Cardiac muscle cell (in vitro differentiated cells and primary cell): ENCODE data around the gene CMTM5. TPM values are rescaled to one million over a fixed set of nuclear protein-coding genes. Genes with fewer than 3 reads are reported as not detected.
A peak's percentile ranks its signal among the peaks of the same experiment; 100 is the strongest.
"Not testable (repeated sequence)": the region's sequence is repeated elsewhere in the genome, so short reads cannot be mapped to it uniquely, and the experiment has no call there.

ENCODE experiments used
- DNase-seq, 2 donors: peaks; one replicate each; pipeline versions ENCODE4 v3.0.0 to v3.0.0-alpha.2; 2010 to 2017; ENCODE audit warnings: low read depth in 1 of 2, low spot score in 1 of 2
- H3K27ac ChIP-seq: fragments of 200-600 bp; sonication (generic); 2 replicates; pipeline ENCODE4 v1.5.1; 2016
- H3K27me3 ChIP-seq: fragments of 200-600 bp; sonication (generic); 2 replicates; pipeline ENCODE4 v1.6.0; 2016; ENCODE audit warnings: control low read depth
- H3K36me3 ChIP-seq: fragments of 200-600 bp; sonication (generic); 2 replicates; pipeline ENCODE4 v1.5.1; 2016; ENCODE audit warnings: control low read depth
- H3K4me1 ChIP-seq: fragments of 200-600 bp; sonication (generic); 2 replicates; pipeline ENCODE4 v1.8.1; 2017; ENCODE audit warnings: low read depth, mild to moderate bottlenecking, mixed run types
- H3K4me3 ChIP-seq: fragments of 200-600 bp; sonication (generic); 2 replicates; pipeline ENCODE4 v1.5.1; 2016; ENCODE audit warnings: mild to moderate bottlenecking
- H3K9me3 ChIP-seq: fragments of 200-600 bp; sonication (generic); 2 replicates; pipeline ENCODE4 v1.5.1; 2017; ENCODE audit warnings: low read depth, mild to moderate bottlenecking, control low read depth
- CTCF ChIP-seq: IDR thresholded peaks from 2 replicates; pipeline ENCODE4 v1.5.1; 2012; ENCODE audit warnings: low read depth, mild to moderate bottlenecking, low read length
- polyA plus RNA-seq: library from polyadenylated mRNA; unstranded; fragments of >200 nt; fragmentation: Nextera tagmentation; extraction: Ambion mirVana; gene quantifications from 2 replicates; pipeline ENCODE4 v1.2.1, GENCODE V29; 2016
- total RNA-seq: library from RNA; depleted of rRNA; stranded (reverse); fragments of >200 nt; gene quantifications from 2 replicates; pipeline ENCODE4 v1.2.3, GENCODE V29; 2016

The CMTM5 gene
- total and polyA plus RNA-seq, 2 experiments from 2014 or later, result 0.21 to 31.4 TPM

- H3K9me3 ChIP-seq, result no peaks in the 10 kb centered on the region
- peak overlapping the region; percentile 99 for H3K27ac ChIP-seq
- TF ChIP-seq CTCF, result no peak
- peak in 1 of 2 donors; percentile 46 for DNase-seq
- H3K4me1 ChIP-seq, result peaks cover 39% of the 10 kb centered on the region
- H3K4me3 ChIP-seq, result peak overlapping the region; percentile 3
- H3K27me3 ChIP-seq, result no peaks in the 10 kb centered on the region
- peaks cover 99% of the 10 kb centered on the region for H3K36me3 ChIP-seq
Measured at GRCh38 chr14:23399136-23399535, 22.3 kb downstream of the CMTM5 start.

GRCh38 chr14:23399591-23399990, 22.7 kb downstream of the CMTM5 start:
- TF ChIP-seq CTCF, result no peak
- no peaks in the 10 kb centered on the region for H3K9me3 ChIP-seq
- peak in 1 of 2 donors; percentile 58 for DNase-seq
- H3K4me1 ChIP-seq, result peaks cover 39% of the 10 kb centered on the region
- peak overlapping the region; percentile 99 for H3K27ac ChIP-seq
- peak overlapping the region; percentile 3 for H3K4me3 ChIP-seq
- H3K36me3 ChIP-seq, result peaks cover 99% of the 10 kb centered on the region
- H3K27me3 ChIP-seq, result no peaks in the 10 kb centered on the region

GRCh38 chr14:23400496-23401149, 23.8 kb downstream of the CMTM5 start:
- Histone ChIP-seq H3K4me3 (peak overlapping the region; percentile 98), H3K27ac (peak overlapping the region; percentile 99), H3K4me1 (peaks cover 39% of the 10 kb centered on the region), H3K36me3 (peaks cover 99% of the 10 kb centered on the region)
- H3K9me3 ChIP-seq, H3K27me3 ChIP-seq: not testable (repeated sequence)
- peak in 1 of 2 donors; percentile 50 for DNase-seq

DNA sequence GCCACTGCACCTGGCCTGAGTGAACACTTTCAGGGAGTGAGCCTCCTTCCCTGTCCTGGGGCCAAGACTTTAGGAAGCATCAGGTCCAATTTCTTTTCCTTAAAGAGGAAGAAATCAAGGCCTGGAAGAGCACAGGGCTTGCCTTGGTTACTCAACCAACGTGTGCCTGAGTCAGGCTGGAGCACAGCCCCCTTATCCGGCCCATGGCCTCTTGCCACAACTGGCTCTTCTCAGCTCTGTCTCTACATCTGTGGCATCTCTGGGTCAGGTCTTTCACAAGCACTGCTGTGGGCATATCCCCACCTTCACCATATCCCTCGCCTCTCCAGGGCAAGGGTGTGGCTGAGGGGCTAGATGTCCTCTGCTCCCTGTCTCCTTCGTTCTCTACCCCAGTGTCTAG, 24.4 kb downstream of the CMTM5 start:
- peak in 1 of 2 donors; percentile 42 for DNase-seq
- no peaks in the 10 kb centered on the region for H3K9me3 ChIP-seq
- H3K4me1 ChIP-seq, result peaks cover 39% of the 10 kb centered on the region
- peak overlapping the region; percentile 99 for H3K27ac ChIP-seq
- peak overlapping the region; percentile 98 for H3K4me3 ChIP-seq
- no peak for TF ChIP-seq CTCF
- H3K36me3 ChIP-seq, result peaks cover 99% of the 10 kb centered on the region
- no peaks in the 10 kb centered on the region for H3K27me3 ChIP-seq

DNA sequence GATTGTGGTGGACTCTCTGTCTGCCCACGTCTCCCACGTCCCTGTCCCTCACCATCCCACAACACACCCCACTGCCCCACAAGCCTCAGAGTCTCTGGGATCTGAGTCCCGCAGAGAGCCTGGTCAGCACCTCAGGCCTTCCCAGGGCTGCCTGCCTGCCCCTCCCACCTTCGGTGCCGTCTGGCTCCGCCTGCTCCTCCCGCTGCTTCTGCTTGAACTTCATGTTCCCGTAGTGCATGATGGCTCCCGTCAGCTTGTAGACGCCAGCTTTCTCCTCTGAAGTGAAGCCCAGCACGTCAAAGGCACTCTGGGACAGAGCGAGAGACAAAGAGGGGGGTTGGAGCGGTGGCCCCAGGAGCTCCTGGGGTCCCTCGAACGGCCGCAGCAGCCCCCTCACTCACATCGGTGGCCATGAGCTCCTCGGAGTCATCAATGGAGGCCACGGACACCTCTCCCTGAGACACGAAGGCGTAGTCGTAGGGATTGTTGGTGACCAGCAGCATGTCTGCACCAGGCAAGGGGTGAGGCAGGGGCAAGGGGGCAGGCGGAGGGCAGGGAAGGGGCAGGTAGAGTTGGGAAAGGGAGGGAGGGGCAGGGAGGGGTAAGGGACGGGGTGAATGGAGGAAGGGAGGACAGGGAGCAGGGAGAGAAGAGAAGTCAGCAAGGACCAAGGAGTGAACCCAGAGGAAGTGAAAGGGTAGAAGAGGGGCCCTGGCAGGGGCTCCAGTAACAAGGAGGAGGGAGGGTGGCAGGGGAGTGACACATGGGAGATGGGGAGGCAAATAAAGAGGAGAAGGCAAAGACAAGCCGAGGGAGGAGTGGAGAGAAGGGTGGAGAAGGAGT, 25.7 kb downstream of the CMTM5 start:
- H3K27ac ChIP-seq, result peak overlapping the region; percentile 99
- H3K36me3 ChIP-seq, result peaks cover 99% of the 10 kb centered on the region
- no peak for TF ChIP-seq CTCF
- DNase-seq, result peak in 1 of 2 donors; percentile 33
- peaks cover 35% of the 10 kb centered on the region for H3K4me1 ChIP-seq
- H3K9me3 ChIP-seq, result no peaks in the 10 kb centered on the region
- peak overlapping the region; percentile 98 for H3K4me3 ChIP-seq
- no peaks in the 10 kb centered on the region for H3K27me3 ChIP-seq

DNA sequence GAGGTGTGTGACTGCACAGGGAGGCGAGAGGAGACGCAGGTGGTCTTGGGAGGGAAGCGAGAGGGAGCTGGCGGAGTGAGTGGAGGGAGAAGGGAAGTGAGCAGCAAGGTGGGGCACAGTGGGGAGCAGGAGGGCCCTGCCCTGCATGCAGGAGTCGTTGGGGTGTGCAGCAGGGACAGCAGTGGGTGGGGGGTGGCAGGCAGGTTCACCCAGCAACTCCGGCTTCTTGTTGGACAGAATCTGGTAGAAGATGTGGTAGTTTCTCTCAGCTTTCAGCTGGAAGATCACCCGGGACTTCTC, 26.2 kb downstream of the CMTM5 start:
- peaks cover 33% of the 10 kb centered on the region for H3K4me1 ChIP-seq
- peak overlapping the region; percentile 98 for H3K4me3 ChIP-seq
- H3K36me3 ChIP-seq, result peaks cover 98% of the 10 kb centered on the region
- H3K9me3 ChIP-seq, result no peaks in the 10 kb centered on the region
- H3K27me3 ChIP-seq, result no peaks in the 10 kb centered on the region
- no peak for TF ChIP-seq CTCF
- DNase-seq, result no peak
- peak overlapping the region; percentile 99 for H3K27ac ChIP-seq
